HG02571 (cell line): Measurements from ENCODE around the gene ASCC1.

Experiments
- ATAC-seq: cut with Tn5 transposase; IDR thresholded peaks from one replicate; pipeline ENCODE4 v1.9.1; 2021; ENCODE audit warnings: mild to moderate bottlenecking, moderate library complexity; ENCODE audit not compliant: unreplicated experiment

The ASCC1 gene

DNA sequence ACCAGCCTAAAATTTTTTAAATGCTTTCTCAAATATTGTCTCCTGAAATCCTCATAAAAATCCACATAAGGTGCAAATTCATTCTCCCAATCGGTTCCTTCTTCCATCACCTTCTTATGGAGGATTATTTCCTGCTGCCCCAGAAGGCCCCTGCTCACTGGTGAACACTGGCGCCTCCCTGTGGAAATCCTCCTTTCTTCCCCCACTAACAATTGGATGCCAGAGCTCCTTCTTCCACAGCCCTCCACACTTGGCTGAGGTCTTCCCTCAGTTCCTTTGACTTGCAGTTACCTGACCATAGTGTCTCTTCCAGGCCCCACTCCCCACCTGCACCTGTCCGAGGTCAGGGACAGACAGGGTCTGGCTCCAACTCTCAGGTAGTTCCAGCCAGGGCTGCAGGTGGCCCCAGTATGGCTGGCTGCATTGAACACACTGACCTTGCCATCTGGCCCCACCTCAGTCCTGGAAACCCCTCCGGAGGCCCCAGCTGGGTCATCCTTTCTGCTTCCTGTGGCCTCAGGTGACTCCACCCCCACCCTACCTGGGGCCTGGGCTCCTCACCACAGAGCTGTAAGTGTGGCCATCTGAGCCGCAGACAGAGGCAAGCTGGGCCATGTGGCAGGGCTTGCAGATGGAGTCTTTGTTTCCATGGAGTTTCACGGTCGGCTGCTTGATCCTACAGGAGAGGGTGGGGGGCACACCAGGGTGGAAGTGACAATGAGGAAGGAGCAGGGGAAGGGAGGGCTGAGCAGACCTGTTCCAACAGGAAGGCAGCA, 146.1 kb downstream of the ASCC1 start:
- no peak for ATAC-seq

DNA sequence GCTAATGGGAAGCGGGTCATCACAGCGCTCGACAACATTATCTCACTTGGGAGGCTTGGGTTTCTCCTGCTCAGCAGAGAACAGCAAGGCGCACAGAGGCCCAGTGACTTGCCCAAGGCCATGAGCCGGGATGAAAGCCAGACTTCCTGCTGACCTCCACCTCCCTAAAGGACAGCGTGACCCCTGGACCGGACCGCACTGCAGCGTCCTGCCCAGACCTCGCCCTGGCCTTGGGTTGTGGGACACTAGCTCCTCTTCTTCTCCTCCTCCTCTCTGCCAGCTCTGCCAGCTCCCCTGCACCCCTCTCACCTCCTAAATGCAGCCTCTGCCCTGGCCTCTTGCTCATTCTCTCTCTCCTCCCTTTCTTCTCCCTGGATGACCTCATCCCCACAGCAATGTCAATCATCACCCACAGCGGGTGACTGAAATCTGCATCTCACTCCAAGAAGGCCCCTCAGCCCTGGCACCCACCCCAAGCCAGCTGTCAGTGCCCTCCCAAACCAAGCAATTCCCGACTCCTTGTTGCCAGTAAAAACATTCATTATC, 147.1 kb downstream of the ASCC1 start:
- ATAC-seq, result no peak

DNA sequence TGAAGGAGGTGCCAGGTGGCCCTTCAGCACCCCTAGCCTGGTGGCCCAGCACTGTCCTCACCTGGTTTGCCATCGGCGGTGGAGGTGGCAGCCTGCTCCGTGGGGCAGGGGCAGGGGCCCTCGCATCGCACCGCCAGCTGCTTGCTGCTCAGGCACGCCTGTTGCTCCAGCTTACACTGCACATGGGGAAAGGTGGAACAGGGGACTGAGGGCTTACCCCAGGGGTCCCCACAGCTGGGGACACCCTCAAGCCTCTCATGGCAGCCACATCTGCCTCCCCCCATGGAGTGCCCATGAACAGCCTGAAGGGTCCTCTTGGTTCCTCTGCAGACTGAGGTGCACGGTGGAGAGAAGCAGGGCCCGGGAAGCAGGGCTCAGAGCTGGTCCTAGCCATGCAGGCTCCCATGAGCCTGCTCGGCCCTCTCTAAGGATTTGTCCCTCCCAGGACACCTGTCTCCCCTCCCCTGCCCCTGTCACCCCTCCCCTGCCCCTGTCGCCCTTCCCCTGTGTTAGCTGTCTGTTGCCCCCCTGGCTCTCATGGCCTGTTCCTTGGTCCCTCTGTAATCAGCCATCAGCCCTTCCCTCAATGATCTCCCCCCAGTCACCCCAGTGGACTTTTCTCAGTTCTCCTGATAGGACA, 147.8 kb downstream of the ASCC1 start:
- ATAC-seq, result no peak

DNA sequence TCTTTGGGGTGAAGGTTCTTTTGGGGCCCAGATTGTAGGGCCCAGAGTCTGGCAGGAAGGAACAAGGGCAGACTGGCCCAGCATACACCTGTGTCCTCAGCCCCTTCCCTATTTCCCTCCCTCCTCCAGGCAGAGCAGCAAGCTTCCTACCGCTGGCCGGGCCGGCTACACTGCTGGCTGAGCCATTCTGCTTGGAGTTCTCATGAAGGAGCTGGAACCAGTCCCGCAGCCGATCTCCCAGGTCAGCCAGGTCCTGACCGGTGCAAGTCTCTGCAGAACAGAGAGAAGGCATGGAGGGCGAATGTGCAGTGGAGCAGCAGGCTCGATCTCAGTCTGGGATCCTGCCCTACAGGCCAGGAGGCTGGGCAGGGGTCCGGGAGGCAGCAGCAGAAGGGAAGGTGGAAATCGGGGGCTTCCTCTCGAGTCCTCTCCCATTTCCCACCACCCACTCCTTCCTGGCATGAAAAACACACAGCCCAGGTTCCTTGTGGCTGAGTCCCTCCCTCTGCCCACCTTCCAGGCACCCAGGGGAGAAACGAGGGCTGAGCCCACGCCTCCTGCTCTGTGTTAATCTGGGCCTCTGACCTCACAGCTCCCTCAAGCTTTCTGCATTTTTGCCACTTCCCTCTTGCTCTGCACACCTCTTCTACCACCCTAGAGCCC, 148.5 kb downstream of the ASCC1 start:
- ATAC-seq, result no peak

DNA sequence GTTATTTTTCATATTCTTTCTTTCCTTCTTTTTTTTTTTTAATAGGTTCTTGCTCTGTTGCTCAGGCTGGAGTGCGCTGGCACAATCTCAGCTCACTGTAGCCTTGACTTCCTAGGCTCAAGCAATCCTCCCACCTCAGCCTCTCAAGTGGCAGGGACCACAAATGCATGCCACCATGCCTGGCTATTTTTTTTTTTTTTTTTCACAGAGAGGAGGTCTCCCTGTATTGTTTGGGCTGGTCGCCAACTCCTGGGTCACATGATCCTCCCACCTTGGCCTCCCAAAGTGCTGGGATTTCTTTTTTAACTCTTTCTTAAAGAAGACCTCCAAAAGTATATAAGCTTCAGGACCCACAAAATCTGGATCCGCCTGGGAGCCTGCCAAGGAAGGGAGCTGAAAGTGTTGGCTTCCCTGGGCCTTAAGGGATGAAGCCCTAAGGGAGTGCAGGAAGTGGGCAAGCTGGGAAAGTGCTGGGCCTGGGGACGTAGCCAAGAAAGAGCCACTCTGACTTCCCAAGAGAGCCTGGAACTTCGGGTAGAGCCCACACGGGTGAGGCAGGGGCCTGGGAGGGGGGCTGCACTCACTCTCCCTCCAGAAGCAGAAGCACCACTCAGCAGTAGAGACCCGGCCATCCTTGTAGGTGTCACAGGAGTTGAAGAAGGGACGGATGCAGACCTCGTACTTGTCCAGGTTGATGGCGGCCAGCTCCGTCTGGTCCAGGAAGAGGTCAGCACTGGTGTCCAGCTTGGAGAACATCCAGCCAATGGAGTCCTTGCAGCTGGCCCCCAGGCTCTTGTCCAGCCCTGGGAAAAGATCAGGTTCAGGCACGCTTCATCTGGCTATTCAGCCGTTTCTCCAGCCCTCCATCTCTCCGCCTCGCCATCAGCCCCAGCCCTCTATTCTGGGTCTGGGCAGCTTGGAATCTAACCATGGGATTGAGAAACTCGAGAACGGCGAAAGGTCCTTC, 149.5 kb downstream of the ASCC1 start:
- ATAC-seq, result no peak

DNA sequence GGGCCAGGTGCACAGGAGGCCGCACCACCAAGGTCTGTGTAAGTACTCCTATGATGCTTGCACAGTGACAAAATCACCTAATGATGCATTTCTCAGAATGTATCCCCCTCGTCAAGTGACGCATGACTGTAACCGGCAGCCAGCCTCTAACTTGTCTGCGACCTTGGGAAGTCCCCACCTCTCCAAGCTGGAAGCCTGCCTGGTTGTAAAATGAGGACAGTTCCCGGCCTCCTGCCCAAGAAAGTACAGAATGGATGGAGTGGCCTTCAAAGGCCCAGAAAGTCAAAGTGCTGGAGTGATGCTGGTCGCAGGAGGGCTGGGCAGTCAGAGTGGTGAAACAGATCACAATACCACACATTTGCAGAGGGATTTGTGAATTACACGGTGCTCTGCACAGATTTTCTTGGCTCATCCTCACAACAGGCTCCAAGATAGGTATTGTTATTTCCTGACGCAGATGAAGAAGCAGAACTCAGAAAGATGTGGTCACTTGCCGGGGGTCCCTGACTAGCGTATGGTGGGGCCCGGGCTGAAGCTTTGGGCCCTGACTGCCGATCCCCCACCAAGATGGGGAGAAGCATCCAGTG, 150.5 kb downstream of the ASCC1 start:
- ATAC-seq, result no peak

DNA sequence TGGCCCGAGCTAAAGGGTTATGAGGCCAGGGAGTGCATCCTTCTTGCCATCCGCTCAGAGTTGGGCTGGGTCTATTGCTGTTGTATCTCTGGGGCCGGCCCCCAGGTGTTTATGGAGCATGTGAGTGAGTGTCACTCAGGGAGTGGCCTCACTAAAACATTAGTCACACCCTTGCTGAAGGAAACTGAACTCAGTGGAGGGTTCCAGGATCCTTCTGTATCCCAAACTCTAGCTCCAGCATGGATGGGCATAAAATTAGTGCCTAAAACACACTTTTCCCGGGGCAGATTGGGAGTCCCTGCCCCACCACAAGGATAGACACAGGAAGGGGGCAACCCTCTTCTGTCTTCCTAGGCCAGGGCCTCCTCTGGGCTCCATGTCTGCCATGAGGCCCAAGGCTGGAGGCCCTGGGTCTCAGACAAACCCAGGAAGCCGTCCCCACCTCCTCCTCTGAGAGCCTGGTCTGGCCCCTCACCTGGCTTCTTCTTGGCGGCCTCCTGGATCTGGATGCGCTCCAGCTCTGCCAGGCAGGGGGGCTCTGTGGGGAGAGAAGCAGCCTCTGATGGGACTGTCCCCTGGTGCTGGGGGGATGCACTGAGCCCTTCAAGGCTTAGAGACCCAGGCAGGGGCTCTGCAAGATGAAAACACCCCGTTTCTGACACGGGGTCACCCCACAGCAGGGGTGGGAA, 152.2 kb downstream of the ASCC1 start:
- ATAC-seq, result no peak

DNA sequence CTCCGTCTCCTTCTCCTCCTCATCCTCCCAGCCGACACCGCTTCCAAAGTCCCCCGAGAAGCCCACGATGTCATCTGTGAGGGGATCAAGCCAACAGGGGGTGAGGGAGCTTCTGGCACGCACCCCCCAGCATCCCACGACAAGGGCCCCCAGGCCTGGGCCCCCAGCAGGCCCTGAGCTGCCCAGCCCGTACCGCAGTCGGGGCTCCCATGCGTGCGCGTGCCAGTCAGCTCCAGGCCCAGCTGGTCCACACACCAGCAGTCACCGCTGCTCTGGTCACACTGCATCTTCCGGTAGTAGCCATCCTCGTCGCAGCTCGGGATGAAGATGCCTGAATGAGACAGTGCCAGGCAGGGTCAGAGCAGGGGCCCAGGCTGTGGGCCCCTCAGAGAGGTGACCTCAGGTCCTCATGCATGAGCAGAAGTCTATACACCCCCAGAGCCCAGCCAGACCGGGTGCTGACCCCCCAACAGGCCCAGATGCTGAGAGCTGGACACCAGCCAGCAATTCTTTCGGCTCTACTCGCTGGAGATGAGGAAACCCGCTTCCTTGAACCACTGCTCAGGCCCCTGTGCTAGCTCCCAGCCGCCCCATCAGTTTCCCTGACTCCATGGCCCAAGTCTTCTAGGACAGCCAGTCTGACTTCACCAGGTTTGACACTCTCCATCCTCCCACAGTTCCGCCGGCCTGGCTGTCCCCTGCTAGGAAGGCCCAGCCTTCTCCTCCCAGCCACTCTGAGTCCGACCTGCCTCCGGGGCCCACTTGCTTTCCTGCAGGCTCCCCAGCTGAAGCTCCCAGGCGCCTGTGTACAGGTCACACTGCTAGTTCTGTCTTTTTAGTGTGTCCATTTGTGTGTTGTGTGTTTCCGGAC, 153.0 kb downstream of the ASCC1 start:
- ATAC-seq, result no peak

DNA sequence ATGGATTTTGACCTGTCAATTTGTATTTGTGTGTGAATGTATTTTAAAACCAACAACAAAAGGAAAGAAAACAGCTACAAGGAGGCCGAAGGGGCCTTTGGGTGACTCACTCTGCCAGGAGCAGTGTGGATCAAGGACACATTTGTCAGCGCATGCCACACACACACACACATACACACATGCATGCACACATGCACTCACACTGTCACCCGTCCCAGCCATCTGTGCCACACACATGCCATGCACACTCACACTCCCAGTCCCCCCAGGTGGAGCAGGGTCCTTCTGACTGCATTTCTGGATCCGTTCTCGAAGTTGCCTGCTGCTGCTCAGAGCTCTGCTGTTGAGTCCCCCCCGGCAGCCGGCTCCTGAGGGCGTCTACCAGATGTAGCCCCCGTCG, 153.7 kb downstream of the ASCC1 start:
- ATAC-seq, result no peak

DNA sequence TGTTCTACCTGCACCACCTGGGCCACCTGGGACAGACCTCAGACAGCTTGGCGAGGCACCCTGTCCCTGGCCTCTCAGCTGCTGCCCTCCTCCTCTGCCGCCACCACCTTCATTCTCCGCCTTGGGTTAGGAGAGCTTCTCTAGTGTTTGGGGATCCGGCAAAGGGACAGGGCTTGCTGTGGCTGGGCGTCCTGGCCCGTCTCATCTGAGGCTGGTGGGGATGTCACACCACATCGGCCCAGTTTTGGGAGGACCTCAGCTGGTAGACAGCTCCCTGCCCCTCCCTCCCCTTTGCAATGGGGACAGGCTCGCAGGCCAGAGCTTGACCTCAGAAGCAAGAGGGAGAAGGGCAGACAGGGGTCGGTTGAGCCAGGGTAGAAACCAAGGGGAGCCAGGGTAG, 154.1 kb downstream of the ASCC1 start:
- ATAC-seq, result no peak

DNA sequence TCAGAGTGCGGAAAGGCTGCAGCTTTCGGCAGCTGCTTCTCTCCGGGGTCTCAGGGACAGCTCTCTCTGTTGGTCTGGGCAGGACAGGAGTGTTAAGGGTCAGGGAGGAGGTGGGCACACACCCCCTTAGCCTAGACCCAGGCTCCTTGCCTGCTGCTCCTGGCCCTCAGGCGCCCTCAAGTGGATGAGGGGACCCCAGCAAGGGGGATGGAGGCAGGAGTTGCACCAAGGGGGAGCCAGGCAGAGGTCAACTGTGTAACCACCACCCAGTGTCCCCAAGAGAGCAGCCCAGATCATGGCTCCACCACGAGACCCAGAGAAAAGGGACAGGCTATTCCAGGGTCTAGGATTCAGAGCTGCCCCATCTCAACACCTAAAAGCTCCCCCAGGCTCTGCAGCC, 154.6 kb downstream of the ASCC1 start:
- ATAC-seq, result no peak

DNA sequence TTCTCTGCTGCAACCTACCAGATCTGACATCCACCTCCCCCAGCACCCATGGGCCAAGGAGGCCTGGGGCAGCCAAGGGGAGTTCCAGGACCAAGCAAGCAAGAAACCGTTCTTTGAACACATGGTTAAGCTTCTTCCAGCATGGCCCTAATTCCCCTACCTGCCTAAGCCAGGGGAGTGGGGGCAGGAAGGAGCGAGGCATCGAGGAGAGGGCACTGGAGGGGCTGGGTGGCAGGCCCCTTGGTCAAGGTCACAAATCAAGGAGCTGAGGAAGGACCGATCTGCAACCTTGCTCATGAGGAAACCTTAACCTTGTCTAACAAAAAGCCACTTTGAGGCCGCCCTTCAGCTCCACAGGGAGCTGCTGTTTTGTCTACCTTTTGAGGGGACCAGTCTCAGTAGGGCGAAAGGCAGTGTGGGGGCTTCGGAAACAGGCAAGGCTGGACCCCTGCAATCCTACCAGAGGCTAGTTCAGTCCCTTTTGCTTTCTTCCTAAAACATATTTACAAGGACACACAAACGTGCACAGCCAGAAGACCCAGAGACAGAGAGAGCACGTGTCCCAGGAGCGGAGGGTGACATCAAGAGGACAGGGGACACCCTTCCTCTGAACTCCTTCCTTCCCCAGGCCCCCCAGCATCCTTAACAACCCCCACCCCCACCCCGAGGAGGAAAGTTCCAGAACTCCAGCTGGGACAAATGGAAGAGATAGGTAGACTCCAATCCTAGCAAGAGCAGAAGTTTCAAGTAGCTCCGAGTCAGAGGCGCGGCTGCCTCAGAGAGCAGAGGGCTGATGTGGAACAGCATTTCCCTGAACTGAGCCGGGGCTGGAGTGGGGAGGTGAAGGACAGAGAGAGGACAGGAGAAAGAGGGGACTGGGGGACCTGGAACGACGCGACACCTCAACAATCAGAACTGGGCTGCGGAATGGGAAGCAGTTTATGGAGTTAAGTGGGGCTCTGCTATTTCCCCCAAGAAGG, 155.9 kb downstream of the ASCC1 start:
- ATAC-seq, result no peak

DNA sequence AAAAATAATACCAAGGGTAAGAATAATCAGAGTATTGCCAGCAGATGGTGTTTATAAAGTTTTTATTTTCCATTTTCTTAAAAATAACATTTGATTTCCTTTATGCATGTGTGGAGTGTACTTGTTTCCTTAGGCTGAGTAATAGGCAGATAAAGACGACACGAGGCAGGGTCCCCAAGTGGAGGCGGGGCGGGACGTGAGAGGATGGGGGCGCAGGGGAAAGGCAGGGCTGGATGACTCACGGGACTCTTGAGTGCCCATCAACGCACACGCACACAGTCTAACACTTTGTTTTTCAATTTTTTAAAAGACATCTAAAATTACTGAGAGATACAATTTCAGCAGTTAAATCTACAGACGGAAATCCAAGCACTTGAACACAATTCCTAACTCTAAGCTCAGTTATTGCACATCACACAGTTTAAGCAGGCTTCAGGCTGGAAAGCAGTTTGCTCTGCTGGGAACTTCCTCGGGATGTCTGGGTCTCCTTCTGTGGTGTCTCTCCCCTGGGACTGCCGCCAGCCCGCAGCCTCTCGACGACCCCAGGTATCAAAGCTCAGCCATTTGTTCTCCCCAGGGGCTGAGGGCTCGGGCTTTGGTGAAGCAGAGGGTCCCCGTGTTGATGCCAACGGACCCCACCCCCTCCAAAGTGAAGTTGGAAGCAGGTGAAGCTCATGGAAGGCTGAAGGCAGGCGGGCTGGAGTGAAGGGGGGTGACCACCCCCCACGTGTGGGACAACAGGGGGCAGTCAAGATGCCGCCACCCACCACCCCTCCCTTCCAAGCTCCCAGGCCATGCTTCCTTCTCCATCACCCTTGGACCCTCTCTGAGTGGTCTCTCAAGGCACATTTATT, 156.9 kb downstream of the ASCC1 start:
- ATAC-seq, result no peak

DNA sequence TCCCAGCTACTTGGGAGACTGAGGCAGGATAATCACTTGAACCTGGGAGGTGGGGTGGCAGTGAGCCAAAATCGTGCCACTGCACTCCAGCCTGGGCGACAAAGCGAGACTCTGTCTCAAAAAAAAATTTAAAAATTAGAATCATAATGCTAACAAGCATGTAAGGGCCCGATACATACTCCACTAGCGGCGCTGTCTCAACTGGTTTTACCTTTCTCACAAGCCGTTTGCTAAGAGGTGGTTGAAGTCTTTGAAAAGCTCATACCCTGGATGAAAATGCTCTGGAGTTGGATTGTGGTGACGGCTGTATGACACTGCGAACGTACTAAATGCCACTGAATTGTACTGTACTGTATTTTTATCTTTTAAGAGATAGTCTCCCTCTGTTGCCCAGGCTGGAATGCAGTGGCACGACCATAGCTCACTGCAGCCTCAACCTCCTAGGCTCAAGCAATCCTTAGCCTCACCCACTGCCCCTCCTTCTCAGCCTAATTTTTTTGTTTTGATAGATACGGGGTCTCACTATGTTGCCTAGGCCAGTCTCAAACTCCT, 157.7 kb downstream of the ASCC1 start:
- no peak for ATAC-seq

DNA sequence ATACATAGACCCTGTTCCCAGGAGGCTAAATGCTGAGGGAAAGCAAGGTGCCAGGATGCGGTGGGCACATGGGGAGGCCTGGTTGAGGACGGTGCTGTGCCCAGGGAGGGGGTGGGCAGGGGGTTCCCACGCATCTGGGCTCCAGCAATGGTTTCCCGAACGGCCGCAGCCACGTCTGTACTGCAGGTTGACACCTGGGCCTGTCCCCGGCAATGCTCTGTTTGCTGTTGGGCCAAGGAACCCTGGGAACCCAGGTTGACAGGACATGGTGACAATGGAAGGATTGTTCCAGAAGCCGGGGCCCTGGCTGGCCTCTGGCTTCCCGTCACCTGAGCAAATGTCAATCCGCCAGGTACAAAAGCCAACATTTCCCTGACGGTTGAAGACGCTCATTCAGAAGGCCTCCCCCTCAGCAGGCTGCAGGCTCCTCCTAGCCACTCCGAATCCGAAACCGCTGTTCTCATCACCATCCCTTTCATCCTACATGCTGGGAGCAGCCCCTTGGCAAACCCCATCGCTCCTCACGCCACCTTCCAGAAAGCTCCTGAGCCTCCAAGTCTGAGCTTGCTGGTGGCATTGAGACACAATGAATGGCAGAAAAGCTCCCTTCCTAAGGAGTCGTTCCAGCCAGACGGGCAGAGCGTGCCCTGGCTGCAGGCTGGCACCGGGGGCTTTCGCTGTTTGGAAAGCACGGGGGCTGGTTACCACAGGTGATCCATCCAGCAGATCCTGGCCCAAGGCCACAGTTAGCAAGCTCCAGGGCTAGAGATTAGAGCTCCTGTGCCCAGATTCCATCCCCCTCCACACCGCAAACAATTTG, 158.9 kb downstream of the ASCC1 start:
- no peak for ATAC-seq

DNA sequence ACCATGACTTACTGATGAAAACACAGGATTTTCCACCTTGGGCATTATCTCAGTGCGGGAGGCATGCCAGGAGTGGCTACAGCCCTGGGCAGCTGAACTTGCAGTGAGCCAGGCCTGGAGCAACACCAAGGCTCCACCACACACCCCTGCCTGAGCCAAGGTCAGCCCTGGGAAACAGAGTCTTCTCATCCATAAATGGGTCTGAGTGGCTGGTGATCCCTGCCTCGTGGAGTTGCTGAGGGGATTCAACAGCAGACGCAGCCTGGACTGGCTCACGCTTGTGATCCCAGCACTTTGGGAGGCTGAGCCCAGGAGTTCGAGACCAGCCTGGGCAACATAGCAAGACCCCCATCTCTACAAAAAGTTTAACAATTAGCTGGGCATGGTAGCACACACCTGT, 160.0 kb downstream of the ASCC1 start:
- no peak for ATAC-seq
